ENCODE results near the gene WWC2. TPM values are rescaled to one million over a fixed set of nuclear protein-coding genes. Genes with fewer than 3 reads are reported as not detected.
"Not testable (repeated sequence)": the region's sequence is repeated elsewhere in the genome, so short reads cannot be mapped to it uniquely, and the experiment has no call there.

Gene WWC2
- total RNA-seq, 1 experiment from 2014 or later, result 15.9 TPM

GRCh38 chr4:183300070-183300469 is 201.0 kb downstream of the WWC2 start:
- no peak for DNase-seq (ENCODE audit: low spot score)
- in situ Hi-C loops (cut with HindIII; ENCODE audit: low sequenced_read_pairs), result no loop called here

DNA sequence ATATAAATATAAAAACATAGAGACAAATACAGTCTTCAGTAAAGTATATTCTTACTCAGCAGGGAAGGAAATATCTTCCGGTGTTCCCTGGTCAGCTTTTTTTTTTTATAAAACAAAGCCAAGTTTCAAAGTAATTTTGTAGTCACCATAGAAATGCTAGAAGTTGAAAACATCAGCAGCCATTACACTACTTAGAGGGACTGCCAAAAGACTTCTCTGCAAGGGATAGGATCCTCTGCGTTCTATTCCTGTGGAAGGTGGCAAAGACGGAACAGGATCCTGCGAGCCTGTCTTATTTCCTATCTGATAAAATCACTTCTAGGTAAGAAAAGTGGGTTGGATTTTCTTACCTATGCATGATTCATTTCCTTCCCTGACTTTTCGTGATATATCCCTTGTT is 201.6 kb downstream of the WWC2 start:
- in situ Hi-C loops (cut with HindIII; ENCODE audit: low sequenced_read_pairs), result no loop called here
- no peak for DNase-seq (ENCODE audit: low spot score)

DNA sequence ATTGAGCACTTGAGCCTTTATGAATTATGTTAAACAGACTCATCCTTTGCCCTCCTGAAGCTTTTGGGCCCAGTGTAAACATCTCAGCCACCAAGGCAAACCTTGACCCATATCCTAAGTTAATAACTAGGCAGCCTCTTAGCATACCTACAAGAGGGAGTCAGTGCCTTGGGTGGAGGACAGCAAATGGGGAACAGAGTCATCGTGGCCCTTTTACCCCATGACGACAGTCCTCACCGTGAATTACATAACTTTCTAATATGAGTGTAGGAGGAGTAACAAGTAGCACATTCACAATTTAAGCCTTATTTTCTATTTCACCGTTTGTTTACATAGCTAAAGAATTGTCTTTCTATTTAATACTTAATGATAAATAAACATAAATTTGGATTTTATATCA is 204.2 kb downstream of the WWC2 start:
- no peak for DNase-seq (ENCODE audit: low spot score)
- in situ Hi-C loops (cut with HindIII; ENCODE audit: low sequenced_read_pairs), result no loop called here

DNA sequence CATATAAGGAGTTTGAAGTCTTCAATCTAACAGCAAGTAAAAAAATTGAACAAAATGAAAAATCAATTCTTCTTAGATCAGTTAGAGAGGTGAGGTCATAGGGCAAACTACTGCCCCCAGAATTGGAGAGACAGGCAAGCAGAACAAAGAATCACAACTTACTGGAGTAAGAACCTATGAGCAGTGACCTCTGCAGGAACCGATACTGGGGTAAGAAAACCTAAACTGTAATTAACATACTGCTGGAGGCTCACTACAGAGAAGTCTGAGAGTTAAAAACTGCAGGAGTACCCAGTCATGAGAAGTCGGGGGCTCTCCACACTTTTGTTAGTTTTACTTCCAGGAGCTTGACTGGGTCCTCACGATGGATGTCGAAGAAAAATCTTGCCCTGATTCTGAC is 205.0 kb downstream of the WWC2 start:
- in situ Hi-C loops (cut with HindIII; ENCODE audit: low sequenced_read_pairs), result no loop called here

GRCh38 chr4:183304538-183304937 is 205.5 kb downstream of the WWC2 start:
- in situ Hi-C loops (cut with HindIII; ENCODE audit: low sequenced_read_pairs), result no loop called here
- DNase-seq (ENCODE audit: low spot score), result no peak

More for the DNA sequence above, 205.0 kb downstream of the WWC2 start:
- DNase-seq (ENCODE audit: low spot score), result no peak

- in situ Hi-C loops (cut with HindIII; ENCODE audit: low sequenced_read_pairs), result no loop called here
- no peak for DNase-seq (ENCODE audit: low spot score)
Measured at GRCh38 chr4:183306811-183307210, 207.8 kb downstream of the WWC2 start.

DNA sequence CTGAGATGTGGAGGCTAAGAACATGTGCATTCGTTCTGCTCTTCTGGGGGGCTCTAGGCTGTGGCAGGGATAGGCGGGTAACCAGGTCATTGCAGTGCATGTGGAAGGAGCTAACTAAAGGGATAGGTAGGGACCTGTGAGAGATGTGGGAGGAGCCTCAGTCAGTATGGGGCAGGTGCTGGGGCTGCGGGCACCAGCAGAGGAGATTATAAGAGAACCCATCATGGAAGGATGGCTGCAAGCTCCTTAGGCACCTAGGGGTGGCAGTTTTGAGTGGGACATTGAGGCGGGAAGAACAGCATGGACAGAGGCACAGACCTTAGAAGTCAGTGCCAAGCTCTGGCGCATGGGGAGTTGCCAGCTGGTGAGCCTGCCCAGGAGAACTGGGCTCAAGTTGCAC is 213.8 kb downstream of the WWC2 start:
- in situ Hi-C loops (cut with HindIII; ENCODE audit: low sequenced_read_pairs), result no loop called here
- DNase-seq (ENCODE audit: low spot score), result no peak

GRCh38 chr4:183314336-183314735 is 215.3 kb downstream of the WWC2 start:
- in situ Hi-C loops (cut with HindIII; ENCODE audit: low sequenced_read_pairs), result no loop called here
- DNase-seq (ENCODE audit: low spot score), result no peak

- DNase-seq (ENCODE audit: low spot score), result no peak
- in situ Hi-C loops (cut with HindIII; ENCODE audit: low sequenced_read_pairs), result no loop called here
Measured at GRCh38 chr4:183314806-183315205, 215.7 kb downstream of the WWC2 start.

GRCh38 chr4:183318656-183319055 is 219.6 kb downstream of the WWC2 start:
- in situ Hi-C loops (cut with HindIII; ENCODE audit: low sequenced_read_pairs), result no loop called here
- no peak for DNase-seq (ENCODE audit: low spot score)

GRCh38 chr4:183320211-183321059 is 221.4 kb downstream of the WWC2 start, which contains the start of gene CLDN22:
Gene CLDN22, minus strand, starts transcription at chr4:183320276. Its CDS starts 58 bp downstream, at chr4:183320218.
- no peak for DNase-seq (ENCODE audit: low spot score)
- in situ Hi-C loops (cut with HindIII; ENCODE audit: low sequenced_read_pairs), result no loop called here

DNA sequence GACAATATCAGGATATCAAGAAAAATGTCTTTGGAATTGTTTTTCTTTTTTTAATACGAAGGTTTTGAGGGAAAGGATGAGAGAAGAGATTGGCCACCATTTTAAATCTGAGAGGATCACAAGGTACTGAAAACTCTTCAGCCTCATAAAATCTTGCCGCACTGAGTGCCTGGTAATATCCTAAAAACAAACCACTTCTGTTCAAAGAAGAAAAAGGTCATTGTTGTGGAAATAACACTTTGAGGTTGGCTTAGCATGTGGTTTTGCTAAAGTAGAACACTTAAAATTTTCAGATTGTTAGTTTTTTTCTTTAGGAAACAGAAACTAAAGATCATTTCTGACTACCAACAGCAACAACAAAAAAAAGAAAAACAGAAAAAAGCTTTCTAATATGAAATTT is 222.0 kb downstream of the WWC2 start:
- in situ Hi-C loops (cut with HindIII; ENCODE audit: low sequenced_read_pairs), result no loop called here
- no peak for DNase-seq (ENCODE audit: low spot score)

GRCh38 chr4:183321516-183321915 is 222.5 kb downstream of the WWC2 start:
- DNase-seq (ENCODE audit: low spot score), result no peak
- in situ Hi-C loops (cut with HindIII; ENCODE audit: low sequenced_read_pairs), result no loop called here

DNA sequence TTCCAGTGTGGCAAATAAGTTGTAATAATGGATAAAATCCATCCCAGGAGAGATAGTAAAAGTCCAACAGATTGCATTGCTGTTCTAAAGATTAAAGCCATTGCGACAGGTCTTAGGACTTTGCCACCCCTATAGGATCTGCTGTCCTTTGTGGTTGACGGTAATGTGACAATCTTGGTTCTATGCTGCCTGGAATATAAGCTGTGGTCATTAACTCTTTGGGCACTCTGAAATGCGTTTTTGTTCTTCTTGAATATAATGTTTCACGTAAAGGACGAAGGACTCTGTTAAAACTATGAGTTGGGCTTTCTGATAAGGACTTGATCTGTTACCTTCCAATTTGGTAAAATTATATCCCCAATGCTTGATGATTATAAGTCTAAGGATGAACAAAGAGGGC is 223.3 kb downstream of the WWC2 start, which contains the start of gene CLDN24:
Gene CLDN24, minus strand, starts transcription at position 101 of the 400 bp plus-strand sequence. Its CDS starts 0 bp downstream, at position 101.
- no peak for DNase-seq (ENCODE audit: low spot score)
- in situ Hi-C loops (cut with HindIII; ENCODE audit: low sequenced_read_pairs), result no loop called here

GRCh38 chr4:183323295-183323694 is 224.2 kb downstream of the WWC2 start:
- in situ Hi-C loops (cut with HindIII; ENCODE audit: low sequenced_read_pairs), result no loop called here
- DNase-seq (ENCODE audit: low spot score), result no peak

- in situ Hi-C loops (cut with HindIII; ENCODE audit: low sequenced_read_pairs); DNase-seq (ENCODE audit: low spot score): not testable (repeated sequence)
Measured at GRCh38 chr4:183324056-183324455, 225.0 kb downstream of the WWC2 start.

DNA sequence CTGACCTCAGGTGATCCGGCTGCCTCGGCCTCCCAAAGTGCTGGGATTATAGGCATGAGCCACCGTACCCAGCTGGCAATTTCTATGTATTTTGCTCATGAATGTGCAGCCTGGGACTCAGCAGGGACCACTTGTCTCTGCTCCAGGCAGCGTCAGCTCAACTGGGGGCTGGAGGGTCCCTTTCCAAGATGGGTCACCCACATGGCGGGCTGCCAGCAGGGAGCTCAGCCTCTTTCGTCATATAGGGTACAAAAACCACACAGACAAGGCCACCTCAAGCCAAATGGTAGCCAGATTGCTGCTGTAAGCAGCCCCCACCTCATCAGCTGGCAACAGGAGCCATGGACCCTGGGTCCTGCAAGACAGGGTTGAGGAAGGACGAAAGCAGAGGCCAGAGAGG is 225.6 kb downstream of the WWC2 start:
- no peak for DNase-seq (ENCODE audit: low spot score)
- in situ Hi-C loops (cut with HindIII; ENCODE audit: low sequenced_read_pairs), result no loop called here

DNA sequence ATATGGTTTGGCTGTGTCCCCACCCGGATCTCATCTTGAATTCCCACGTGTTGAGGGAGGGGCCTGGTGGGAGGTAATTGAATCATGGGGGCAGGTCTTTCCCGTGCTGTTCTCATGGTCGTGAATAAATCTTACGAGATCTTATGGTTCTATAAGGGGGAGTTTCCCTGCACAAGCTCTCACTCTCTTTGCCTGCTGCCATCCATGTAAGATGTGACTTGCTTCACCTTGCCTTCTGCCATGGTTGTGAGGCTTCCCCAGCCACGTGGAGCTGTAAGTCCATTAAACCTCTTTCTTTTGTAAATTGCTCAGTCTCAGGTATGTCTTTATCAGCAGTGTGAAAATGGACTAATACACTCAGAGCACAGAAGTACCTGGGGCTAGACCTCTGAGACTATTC is 227.3 kb downstream of the WWC2 start:
- in situ Hi-C loops (cut with HindIII; ENCODE audit: low sequenced_read_pairs); DNase-seq (ENCODE audit: low spot score): not testable (repeated sequence)

- in situ Hi-C loops (cut with HindIII; ENCODE audit: low sequenced_read_pairs), result no loop called here
- DNase-seq (ENCODE audit: low spot score), result no peak
Measured at GRCh38 chr4:183326853-183327252, 227.8 kb downstream of the WWC2 start.

DNA sequence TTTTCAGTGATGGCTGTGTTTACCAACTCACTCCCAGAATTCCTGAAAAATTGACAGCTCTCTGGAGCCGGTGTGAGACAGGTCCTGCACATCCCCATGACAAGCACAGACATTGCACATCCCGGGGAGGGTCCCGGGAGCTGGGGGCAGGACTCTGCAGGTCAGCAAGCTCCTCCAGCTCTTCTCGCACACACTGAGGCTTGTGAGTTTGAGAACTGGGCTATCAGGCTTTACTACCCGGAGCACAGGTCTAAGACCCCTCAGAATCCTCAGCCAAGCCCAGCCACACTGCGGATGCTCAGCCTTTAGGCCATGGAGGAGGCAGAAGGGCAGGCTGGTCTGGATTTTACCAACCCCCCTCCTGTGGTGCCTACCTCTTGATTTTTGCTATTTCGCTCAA is 228.8 kb downstream of the WWC2 start:
- in situ Hi-C loops (cut with HindIII; ENCODE audit: low sequenced_read_pairs), result no loop called here
- DNase-seq (ENCODE audit: low spot score), result no peak

GRCh38 chr4:183328832-183329231 is 229.8 kb downstream of the WWC2 start:
- in situ Hi-C loops (cut with HindIII; ENCODE audit: low sequenced_read_pairs), result no loop called here
- no peak for DNase-seq (ENCODE audit: low spot score)
